PFSK-1 (cell line): ENCODE results near the gene TMEM14B.

ENCODE experiments used
- POLR2AphosphoS5 ChIP-seq: IDR thresholded peaks from 2 replicates; pipeline ENCODE4 v1.6.1; 2012; ENCODE audit warnings: low read depth, mild to moderate bottlenecking, control low read depth, low read length, moderate library complexity
- SIN3A ChIP-seq: IDR thresholded peaks from 2 replicates; pipeline ENCODE4 v1.6.1; 2012; ENCODE audit warnings: mild to moderate bottlenecking, low read length, moderate library complexity, borderline replicate concordance; ENCODE audit not compliant: insufficient read depth

- TF ChIP-seq SIN3A (no peak), POLR2AphosphoS5 (no peak)
Observed at GRCh38 chr6:10763006-10763405, 15.4 kb downstream of the TMEM14B start.
